AG04450 (cell line): Measurements from ENCODE around the gene USH1C. TPM values are rescaled to one million over a fixed set of nuclear protein-coding genes. Genes with fewer than 3 reads are reported as not detected.

Experiments used
- CTCF ChIA-PET: fragments of 300-600, 350-600 bp; formaldehyde crosslinking; extraction: SDS; loops from one replicate; lab custom pipeline; 2022; ENCODE audit warnings: antibody characterized with exemption, inconsistent platforms; lab: Charles Lee
- POLR2A ChIA-PET: fragments of 350-600 bp; formaldehyde crosslinking; extraction: SDS; loops from one replicate; lab custom pipeline; 2021; ENCODE audit warnings: antibody characterized with exemption, inconsistent platforms; lab: Yijun Ruan, JAX
- DNase-seq: peaks from one replicate; pipeline ENCODE4 v3.0.0-alpha.2; 2011; ENCODE audit warnings: low read depth, low spot score
- H3K27ac ChIP-seq: one replicate; pipeline ENCODE4 v1.5.1; 2012; ENCODE audit warnings: low read depth, low read length, control low read depth
- H3K27me3 ChIP-seq: one replicate; pipeline ENCODE4 v1.6.0; 2012; ENCODE audit warnings: low read length; ENCODE audit not compliant: control insufficient read depth, insufficient read depth
- H3K4me3 ChIP-seq: 2 replicates; pipeline ENCODE4 v1.5.1; 2011; ENCODE audit warnings: mild to moderate bottlenecking, low read depth, low read length, control low read depth
- H3K9me3 ChIP-seq: 2 replicates; pipeline ENCODE4 v1.5.1; 2012; ENCODE audit warnings: low read length; ENCODE audit not compliant: control insufficient read depth, insufficient read depth
- CTCF ChIP-seq: IDR thresholded peaks from 2 replicates; pipeline ENCODE4 v1.5.1; 2011; ENCODE audit warnings: low read depth, low read length, control low read depth, inconsistent platforms
- polyA plus RNA-seq: library from polyadenylated mRNA; depleted of rRNA; stranded (reverse); fragments of >200 nt; gene quantifications from 2 replicates; pipeline ENCODE4 v1.2.3, GENCODE V29; 2011; rRNA removed

USH1C gene
- polyA plus RNA-seq, 1 experiment = not detected

DNA sequence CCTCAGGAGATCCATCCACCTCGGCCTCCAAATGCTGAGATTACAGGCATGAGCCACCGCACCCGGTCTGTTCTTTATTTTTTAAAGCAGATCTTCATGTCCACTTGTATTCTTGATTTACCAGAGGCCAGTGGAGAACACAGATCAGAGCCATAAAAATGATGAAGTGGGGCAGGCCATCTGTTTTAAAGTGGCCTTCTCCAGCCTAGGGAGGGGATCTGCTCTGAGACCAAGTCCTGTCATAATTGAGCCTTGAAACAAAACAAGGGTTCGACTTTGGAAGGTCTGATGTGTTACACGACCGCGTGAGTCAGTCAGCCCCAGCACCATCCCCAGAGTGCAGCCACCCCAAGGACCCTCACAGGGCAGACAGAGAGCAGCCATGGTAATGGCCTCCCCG, 95.1 kb downstream of the USH1C start:
- POLR2A ChIA-PET = no interaction called here
- H3K27me3 ChIP-seq = peaks cover 9% of the 10 kb centered on the region

DNA sequence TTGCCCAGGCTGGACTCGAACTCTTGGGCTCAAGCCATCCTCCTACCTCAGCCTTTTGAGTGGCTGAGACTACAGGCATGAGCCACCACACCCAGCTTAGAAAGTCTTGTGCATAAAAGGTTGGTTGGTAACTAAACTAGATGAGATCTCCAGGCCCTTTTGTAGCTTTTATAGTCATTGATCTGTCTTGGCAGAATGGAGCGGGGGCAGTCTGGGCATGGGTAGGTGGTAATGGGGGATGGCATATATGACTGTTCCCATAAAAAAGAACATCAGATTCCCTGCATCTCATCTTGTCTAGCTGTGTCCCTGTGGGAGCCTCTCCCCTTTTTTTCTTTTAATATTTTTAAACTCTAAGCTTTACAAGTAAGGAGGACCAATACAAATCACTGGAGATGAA, 97.7 kb downstream of the USH1C start:
- DNase-seq = no peak
- no peak overlapping the region for H3K4me3 ChIP-seq
- peaks cover 14% of the 10 kb centered on the region for H3K27me3 ChIP-seq
- ChIA-PET POLR2A (no interaction called here), CTCF (no interaction called here)
- no peak for TF ChIP-seq CTCF
- H3K27ac ChIP-seq = no peak overlapping the region
- H3K9me3 ChIP-seq = no peaks in the 10 kb centered on the region

More for the DNA sequence above, 95.1 kb downstream of the USH1C start:
- no peak for DNase-seq
- no peak for TF ChIP-seq CTCF
- H3K27ac ChIP-seq = no peak overlapping the region
- CTCF ChIA-PET = no interaction called here
- no peak overlapping the region for H3K4me3 ChIP-seq
- H3K9me3 ChIP-seq = no peaks in the 10 kb centered on the region

GRCh38 chr11:17445240-17445795, 98.9 kb downstream of the USH1C start:
- CTCF ChIA-PET = no interaction called here
- peaks cover 12% of the 10 kb centered on the region for H3K27me3 ChIP-seq
- no peak for DNase-seq
- no peak overlapping the region for H3K27ac ChIP-seq
- no peaks in the 10 kb centered on the region for H3K9me3 ChIP-seq
- no peak for TF ChIP-seq CTCF
- POLR2A ChIA-PET = no interaction called here
- no peak overlapping the region for H3K4me3 ChIP-seq

DNA sequence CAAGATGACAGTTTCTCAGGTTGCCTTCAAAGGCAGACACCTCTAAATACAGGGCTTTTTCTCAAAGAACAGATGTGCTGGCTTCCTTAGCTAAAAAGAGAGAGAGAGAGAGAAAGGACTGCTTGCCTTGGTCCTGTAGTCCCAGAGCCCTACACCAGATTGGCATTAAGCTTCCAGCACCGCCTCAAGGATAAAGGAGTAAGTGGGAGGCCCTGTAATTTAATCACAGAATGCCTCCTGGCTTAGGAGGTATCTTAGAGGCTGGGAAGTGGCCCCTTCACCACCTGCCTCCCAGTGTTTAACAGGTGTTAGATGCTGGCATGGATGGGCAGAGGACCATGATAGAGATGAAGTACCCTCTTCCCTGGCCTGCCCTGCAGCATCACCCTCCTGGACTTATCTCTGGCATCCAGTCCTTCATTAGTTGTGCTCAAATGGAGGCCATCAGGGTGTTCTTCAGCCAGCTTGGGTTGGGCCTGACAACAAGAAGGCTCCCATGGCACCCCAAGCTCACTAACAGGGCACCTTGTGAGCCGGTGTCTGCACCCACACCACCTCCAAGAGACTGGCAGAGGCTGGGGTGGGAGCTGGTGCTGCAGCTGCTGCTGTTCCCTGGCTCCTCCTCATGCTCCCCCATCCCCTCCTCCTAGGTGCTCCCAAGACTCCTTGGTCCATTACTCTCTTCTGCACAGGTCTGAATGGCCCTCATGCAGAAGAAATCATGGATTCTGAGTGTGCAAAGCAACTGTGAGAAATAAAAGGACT, 100.1 kb downstream of the USH1C start:
- peaks cover 20% of the 10 kb centered on the region for H3K27me3 ChIP-seq
- POLR2A ChIA-PET = no interaction called here
- TF ChIP-seq CTCF = no peak
- no peak overlapping the region for H3K27ac ChIP-seq
- no peaks in the 10 kb centered on the region for H3K9me3 ChIP-seq
- H3K4me3 ChIP-seq = no peak overlapping the region
- DNase-seq = no peak
- CTCF ChIA-PET = no interaction called here

Other genes with a start within 250 kb of the USH1C start
- gene NCR3LG1, start 192.6 kb downstream of the USH1C start, polyA plus RNA-seq = 3.3 and 3.6 TPM in 2 replicates
- gene KCNJ11, start 155.8 kb downstream of the USH1C start, polyA plus RNA-seq = not detected in 2 replicates
- gene ABCC8, start 67.6 kb downstream of the USH1C start, polyA plus RNA-seq = not detected in 2 replicates
- gene OTOG, start 2.8 kb upstream of the USH1C start, polyA plus RNA-seq = not detected in 2 replicates
- gene MYOD1, start 175.2 kb upstream of the USH1C start, polyA plus RNA-seq = not detected in 2 replicates
- 0.04 TPM in 1 of 2 replicates, not detected in the other for gene KCNC1, start 190.4 kb upstream of the USH1C start, polyA plus RNA-seq